GM12891 (cell line): ENCODE measurements around the gene GPSM3.

Experiments used
- POLR2A ChIP-seq: IDR thresholded peaks from 2 replicates; pipeline ENCODE4 v1.6.1; 2011; ENCODE audit warnings: low read depth, low read length, control low read depth
- POLR2AphosphoS5 ChIP-seq: IDR thresholded peaks from 2 replicates; pipeline ENCODE4 v1.6.1; 2011; ENCODE audit warnings: low read depth, low read length, control low read depth

DNA sequence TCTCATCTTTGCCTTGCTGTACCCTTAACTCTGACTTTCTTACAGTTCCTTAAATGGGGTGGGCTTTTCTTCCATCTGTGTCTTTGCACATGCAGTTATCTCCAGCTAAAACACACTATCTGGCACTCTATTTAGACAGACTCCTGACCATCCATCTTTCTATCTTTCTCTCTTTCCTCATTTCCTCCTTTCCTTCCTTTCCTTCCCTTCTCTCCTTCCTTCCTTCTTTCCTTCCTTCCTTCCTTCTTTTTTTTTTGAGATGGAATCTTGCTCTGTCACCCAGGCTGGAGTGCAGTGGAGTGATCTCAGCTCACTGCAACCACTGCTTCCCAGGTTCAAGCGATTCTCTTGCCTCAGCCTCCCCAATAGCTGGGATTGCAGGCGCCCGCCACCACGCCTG is 23.2 kb upstream of the GPSM3 start:
- TF ChIP-seq POLR2AphosphoS5 (no peak), POLR2A (no peak)
